SK-N-SH treated with all-trans-retinoic acid at 6 μM for 48 hours (cell line): ENCODE measurements around the gene TIMM21.

Experiments used
- BACH2 ChIP-seq: fragments of 250-450 bp; sonication (Bioruptor Pico); IDR thresholded peaks from 2 replicates; pipeline ENCODE4 v1.9.0; 2021; ENCODE audit warnings: mild to moderate bottlenecking, borderline replicate concordance
- CREB5 ChIP-seq: fragments of 250-450 bp; sonication (Bioruptor Pico); IDR thresholded peaks from 2 replicates; pipeline ENCODE4 v1.5.1; 2020; ENCODE audit warnings: low read depth, mild to moderate bottlenecking, moderate library complexity
- GLIS3 ChIP-seq: fragments of 250-450 bp; sonication (Bioruptor Pico); IDR thresholded peaks from 2 replicates; pipeline ENCODE4 v1.5.0; 2020; ENCODE audit warnings: mild to moderate bottlenecking, moderate library complexity
- OSR1 ChIP-seq: fragments of 250-450 bp; sonication (Bioruptor Pico); IDR thresholded peaks from 2 replicates; pipeline ENCODE4 v1.8.0; 2022; ENCODE audit warnings: moderate library complexity, mild to moderate bottlenecking, inconsistent platforms
- RARB ChIP-seq: fragments of 250-450 bp; sonication (Bioruptor Pico); IDR thresholded peaks from 2 replicates; pipeline ENCODE4 v1.8.0; 2021; ENCODE audit warnings: mild to moderate bottlenecking, moderate library complexity
- SNAI2 ChIP-seq: fragments of 250-450 bp; sonication (Bioruptor Pico); IDR thresholded peaks from 2 replicates; pipeline ENCODE4 v1.5.0; 2020; ENCODE audit warnings: mild to moderate bottlenecking, moderate library complexity
- TCF4 ChIP-seq: fragments of 250-450 bp; sonication (Bioruptor Pico); IDR thresholded peaks from 2 replicates; pipeline ENCODE4 v1.8.0; 2021; ENCODE audit warnings: mild to moderate bottlenecking, moderate library complexity, borderline replicate concordance
- ZFP3 ChIP-seq: fragments of 250-450 bp; sonication (Bioruptor Pico); IDR thresholded peaks from 2 replicates; pipeline ENCODE4 v1.5.0; 2020; ENCODE audit warnings: mild to moderate bottlenecking, moderate library complexity
- ZFP30 ChIP-seq: fragments of 450-650 bp; formaldehyde crosslinking; IDR thresholded peaks from 2 replicates; pipeline ENCODE4 v1.5.0; 2022; ENCODE audit warnings: mild to moderate bottlenecking, moderate library complexity
- ZNF565 ChIP-seq: fragments of 450-650 bp; formaldehyde crosslinking; conservative IDR thresholded peaks from 2 replicates; pipeline ENCODE4 v1.5.0; 2020; ENCODE audit warnings: low read depth, mild to moderate bottlenecking, moderate library complexity
- ZNF8 ChIP-seq: fragments of 450-650 bp; formaldehyde crosslinking; IDR thresholded peaks from 2 replicates; pipeline ENCODE4 v1.5.0; 2020; ENCODE audit warnings: mild to moderate bottlenecking, moderate library complexity
- TF ChIP-seq, protein P1 (sequence below): fragments of 250-450 bp; sonication (Bioruptor Pico); IDR thresholded peaks from 2 replicates; pipeline ENCODE4 v1.8.0; 2020; ENCODE audit warnings: mild to moderate bottlenecking, moderate library complexity, borderline replicate concordance

GRCh38 chr18:74139411-74139810 is 8.9 kb upstream of the TIMM21 start:
- TF ChIP-seq GLIS3 (CRISPR knock-in tag) (no peak), ZFP30 (CRISPR knock-in tag) (no peak), ZNF8 (CRISPR knock-in tag) (no peak), BACH2 (CRISPR knock-in tag) (no peak), RARB (CRISPR knock-in tag) (no peak), ZFP3 (CRISPR knock-in tag) (no peak), SNAI2 (no peak), CREB5 (CRISPR knock-in tag) (no peak), ZNF565 (CRISPR knock-in tag) (no peak), OSR1 (CRISPR knock-in tag) (no peak), TCF4 (CRISPR knock-in tag) (no peak)
- TF ChIP-seq, protein P1, sequence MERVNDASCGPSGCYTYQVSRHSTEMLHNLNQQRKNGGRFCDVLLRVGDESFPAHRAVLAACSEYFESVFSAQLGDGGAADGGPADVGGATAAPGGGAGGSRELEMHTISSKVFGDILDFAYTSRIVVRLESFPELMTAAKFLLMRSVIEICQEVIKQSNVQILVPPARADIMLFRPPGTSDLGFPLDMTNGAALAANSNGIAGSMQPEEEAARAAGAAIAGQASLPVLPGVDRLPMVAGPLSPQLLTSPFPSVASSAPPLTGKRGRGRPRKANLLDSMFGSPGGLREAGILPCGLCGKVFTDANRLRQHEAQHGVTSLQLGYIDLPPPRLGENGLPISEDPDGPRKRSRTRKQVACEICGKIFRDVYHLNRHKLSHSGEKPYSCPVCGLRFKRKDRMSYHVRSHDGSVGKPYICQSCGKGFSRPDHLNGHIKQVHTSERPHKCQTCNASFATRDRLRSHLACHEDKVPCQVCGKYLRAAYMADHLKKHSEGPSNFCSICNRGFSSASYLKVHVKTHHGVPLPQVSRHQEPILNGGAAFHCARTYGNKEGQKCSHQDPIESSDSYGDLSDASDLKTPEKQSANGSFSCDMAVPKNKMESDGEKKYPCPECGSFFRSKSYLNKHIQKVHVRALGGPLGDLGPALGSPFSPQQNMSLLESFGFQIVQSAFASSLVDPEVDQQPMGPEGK: no peak
